Stimulated activated CD8-positive, alpha-beta memory T cell treated with anti-CD3 and anti-CD28 coated beads, Interleukin-4, amount 100 ng/mL, for 48 hours (primary cell): ENCODE data around the gene FRYL.
A peak's percentile ranks its signal among the peaks of the same experiment; 100 is the strongest.
"Not testable (repeated sequence)": the region's sequence is repeated elsewhere in the genome, so short reads cannot be mapped to it uniquely, and the experiment has no call there.

Experiments
- DNase-seq: peaks from one replicate; pipeline ENCODE4 v3.0.0-alpha.2; 2020

The FRYL gene

GRCh38 chr4:48653217-48654014 is 126.7 kb downstream of the FRYL start:
- DNase-seq, result peak; percentile 55

GRCh38 chr4:48651914-48652313 is 128.2 kb downstream of the FRYL start:
- DNase-seq, result no peak

- DNase-seq, result no peak
Observed at GRCh38 chr4:48649505-48649904, 130.6 kb downstream of the FRYL start.

GRCh38 chr4:48645225-48645794 is 134.8 kb downstream of the FRYL start:
- no peak for DNase-seq

GRCh38 chr4:48642421-48643374 is 137.4 kb downstream of the FRYL start:
- no peak for DNase-seq

- DNase-seq, result no peak
Observed at GRCh38 chr4:48641401-48641800, 138.7 kb downstream of the FRYL start.

GRCh38 chr4:48640699-48641098 is 139.4 kb downstream of the FRYL start:
- DNase-seq, result no peak

GRCh38 chr4:48640225-48640624 is 139.9 kb downstream of the FRYL start:
- DNase-seq, result no peak

GRCh38 chr4:48639807-48640206 is 140.3 kb downstream of the FRYL start:
- DNase-seq, result no peak

- not testable (repeated sequence) for DNase-seq
Observed at GRCh38 chr4:48638586-48638985, 141.5 kb downstream of the FRYL start.

- DNase-seq, result no peak
Observed at GRCh38 chr4:48636911-48637310, 143.2 kb downstream of the FRYL start.

- no peak for DNase-seq
Observed at GRCh38 chr4:48635980-48636379, 144.1 kb downstream of the FRYL start.

- no peak for DNase-seq
Observed at GRCh38 chr4:48635310-48635709, 144.8 kb downstream of the FRYL start.

- no peak for DNase-seq
Observed at GRCh38 chr4:48634688-48635308, 145.3 kb downstream of the FRYL start.

GRCh38 chr4:48633657-48634056 is 146.4 kb downstream of the FRYL start:
- DNase-seq, result no peak

- no peak for DNase-seq
Observed at GRCh38 chr4:48629458-48629857, 150.6 kb downstream of the FRYL start.

- no peak for DNase-seq
Observed at GRCh38 chr4:48623182-48623780, 156.8 kb downstream of the FRYL start.

- DNase-seq, result no peak
Observed at GRCh38 chr4:48620831-48621230, 159.2 kb downstream of the FRYL start.

GRCh38 chr4:48620093-48620492 is 160.0 kb downstream of the FRYL start:
- no peak for DNase-seq

GRCh38 chr4:48604527-48604926 is 175.6 kb downstream of the FRYL start:
- DNase-seq, result no peak

- no peak for DNase-seq
Observed at GRCh38 chr4:48604041-48604440, 176.0 kb downstream of the FRYL start.

- DNase-seq, result no peak
Observed at GRCh38 chr4:48603366-48604003, 176.6 kb downstream of the FRYL start.
